NB4 (cell line): ENCODE measurements around the gene CADPS2.

Experiments
- CTCF ChIP-seq: IDR thresholded peaks from one replicate; pipeline ENCODE4 v1.5.1; 2012; ENCODE audit warnings: low read depth, low read length
- MYC ChIP-seq: IDR thresholded peaks from 2 replicates; pipeline ENCODE4 v1.6.1; 2011; ENCODE audit warnings: low read depth, low read length

- TF ChIP-seq CTCF (no peak), MYC (no peak)
Measured at GRCh38 chr7:122597277-122597676, 289.0 kb downstream of the CADPS2 start.
